ENCODE results near the gene S100A2. TPM values are rescaled to one million over a fixed set of nuclear protein-coding genes. Genes with fewer than 3 reads are reported as not detected.
"Not testable (repeated sequence)": the region's sequence is repeated elsewhere in the genome, so short reads cannot be mapped to it uniquely, and the experiment has no call there.

The S100A2 gene
- total and polyA plus RNA-seq, 3 donors from 2014 or later = 1.9 to 9.6 (median 1.9) TPM

GRCh38 chr1:153525088-153525728 lies 40.4 kb downstream of the S100A2 start:
- Histone ChIP-seq H3K4me3 (no peak overlapping the region), H3K27ac (no peak overlapping the region), H3K27me3 (no peaks in the 10 kb centered on the region), H3K4me1 (peaks cover 5% of the 10 kb centered on the region), H3K36me3 (ENCODE audit: low read depth, missing control alignments) (no peaks in the 10 kb centered on the region), H3K9me3 (no peaks in the 10 kb centered on the region)
- WGBS, 2 donors = 36 to 49% methylated on average over 3 of the region's 3 CpGs
- peak; percentile 41 for DNase-seq
- no peak for TF ChIP-seq POLR2A (IDR thresholded peaks at IDR 0.05)
- intact Hi-C loops (cut with DNase I; ENCODE audit: low total_unique reads) = no loop called here

GRCh38 chr1:153522353-153523048 lies 43.1 kb downstream of the S100A2 start:
- H3K9me3 ChIP-seq; H3K36me3 ChIP-seq (ENCODE audit: low read depth, missing control alignments); H3K4me1 ChIP-seq; H3K27ac ChIP-seq; intact Hi-C loops (cut with DNase I; ENCODE audit: low total_unique reads); H3K27me3 ChIP-seq: not testable (repeated sequence)
- 61 to 64% methylated on average over 13 to 14 of the region's 14 CpGs for WGBS, 2 donors
- DNase-seq = peak; percentile 38
- peak overlapping the region in 1 of 2 donors; percentile 44 for H3K4me3 ChIP-seq

GRCh38 chr1:153521808-153522207 lies 43.8 kb downstream of the S100A2 start:
- peak overlapping the region; percentile 16 to 44 for H3K4me3 ChIP-seq
- H3K9me3 ChIP-seq; H3K27me3 ChIP-seq; H3K4me1 ChIP-seq; H3K36me3 ChIP-seq (ENCODE audit: low read depth, missing control alignments); H3K27ac ChIP-seq; DNase-seq; intact Hi-C loops (cut with DNase I; ENCODE audit: low total_unique reads): not testable (repeated sequence)
- WGBS, 2 donors = 82% methylated on average over 37 of the region's 37 CpGs; no CpG with 5 or more reads in 1 of the 2 donors

- Histone ChIP-seq H3K27me3 (no peaks in the 10 kb centered on the region), H3K4me3 (no peak overlapping the region), H3K36me3 (ENCODE audit: low read depth, missing control alignments) (no peaks in the 10 kb centered on the region), H3K4me1 (peaks cover 1% of the 10 kb centered on the region), H3K27ac (no peak overlapping the region), H3K9me3 (no peaks in the 10 kb centered on the region)
- intact Hi-C loops (cut with DNase I; ENCODE audit: low total_unique reads) = no loop called here
- no peak for DNase-seq
- WGBS, 2 donors = 63 to 89% methylated on average over 4 of the region's 4 CpGs
- TF ChIP-seq CTCF (IDR thresholded peaks at IDR 0.05) = no peak
- no peak for TF ChIP-seq POLR2A (IDR thresholded peaks at IDR 0.05)
Measured at GRCh38 chr1:153520818-153521476, 44.7 kb downstream of the S100A2 start.

- H3K27ac ChIP-seq; intact Hi-C loops (cut with DNase I; ENCODE audit: low total_unique reads); H3K9me3 ChIP-seq; H3K4me1 ChIP-seq; H3K36me3 ChIP-seq (ENCODE audit: low read depth, missing control alignments); H3K4me3 ChIP-seq; H3K27me3 ChIP-seq; DNase-seq: not testable (repeated sequence)
- WGBS, 2 donors = 83 to 84% methylated on average over 5 of the region's 5 CpGs
Measured at GRCh38 chr1:153520137-153520691, 45.4 kb downstream of the S100A2 start.

GRCh38 chr1:153519242-153519641 lies 46.4 kb downstream of the S100A2 start:
- Histone ChIP-seq H3K4me1 (no peaks in the 10 kb centered on the region), H3K27me3 (no peaks in the 10 kb centered on the region), H3K9me3 (no peaks in the 10 kb centered on the region), H3K27ac (no peak overlapping the region), H3K4me3 (no peak overlapping the region), H3K36me3 (ENCODE audit: low read depth, missing control alignments) (no peaks in the 10 kb centered on the region)
- WGBS, 2 donors = 90 to 94% methylated on average over 3 of the region's 3 CpGs
- DNase-seq = no peak
- TF ChIP-seq POLR2A (IDR thresholded peaks at IDR 0.05) (no peak), CTCF (IDR thresholded peaks at IDR 0.05) (no peak)
- intact Hi-C loops (cut with DNase I; ENCODE audit: low total_unique reads) = no loop called here

All from testis (tissue), 3 donors.